ENCODE data around the gene NDUFS4.
"Not testable (repeated sequence)": the region's sequence is repeated elsewhere in the genome, so short reads cannot be mapped to it uniquely, and the experiment has no call there.

The NDUFS4 gene

GRCh38 chr5:53674121-53674520 lies 113.7 kb downstream of the NDUFS4 start:
- H3K4me3 ChIP-seq (ENCODE audit: low read depth, low read length) = no peak overlapping the region
- no peak for DNase-seq (ENCODE audit: low read depth)
- TF ChIP-seq CTCF (IDR thresholded peaks at IDR 0.05; ENCODE audit: low read depth, low read length, missing control alignments) = no peak

GRCh38 chr5:53677632-53678031 lies 117.2 kb downstream of the NDUFS4 start:
- no peak overlapping the region for H3K4me3 ChIP-seq (ENCODE audit: low read depth, low read length)
- TF ChIP-seq CTCF (IDR thresholded peaks at IDR 0.05; ENCODE audit: low read depth, low read length, missing control alignments) = no peak
- no peak for DNase-seq (ENCODE audit: low read depth)

GRCh38 chr5:53678981-53679660 lies 118.7 kb downstream of the NDUFS4 start:
- TF ChIP-seq CTCF (IDR thresholded peaks at IDR 0.05; ENCODE audit: low read depth, low read length, missing control alignments) = no peak
- H3K4me3 ChIP-seq (ENCODE audit: low read depth, low read length) = no peak overlapping the region
- DNase-seq (ENCODE audit: low read depth) = no peak

GRCh38 chr5:53681079-53681478 lies 120.6 kb downstream of the NDUFS4 start:
- DNase-seq (ENCODE audit: low read depth) = no peak
- no peak for TF ChIP-seq CTCF (IDR thresholded peaks at IDR 0.05; ENCODE audit: low read depth, low read length, missing control alignments)
- H3K4me3 ChIP-seq (ENCODE audit: low read depth, low read length) = no peak overlapping the region

- DNase-seq (ENCODE audit: low read depth) = no peak
- no peak for TF ChIP-seq CTCF (IDR thresholded peaks at IDR 0.05; ENCODE audit: low read depth, low read length, missing control alignments)
- no peak overlapping the region for H3K4me3 ChIP-seq (ENCODE audit: low read depth, low read length)
These were observed 130.6 kb downstream of the NDUFS4 start for GRCh38 chr5:53691014-53691413.

GRCh38 chr5:53694520-53695022 lies 134.1 kb downstream of the NDUFS4 start:
- DNase-seq (ENCODE audit: low read depth) = no peak
- no peak overlapping the region for H3K4me3 ChIP-seq (ENCODE audit: low read depth, low read length)
- TF ChIP-seq CTCF (IDR thresholded peaks at IDR 0.05; ENCODE audit: low read depth, low read length, missing control alignments) = no peak

- not testable (repeated sequence) for DNase-seq (ENCODE audit: low read depth); H3K4me3 ChIP-seq (ENCODE audit: low read depth, low read length)
These were observed 150.0 kb downstream of the NDUFS4 start for GRCh38 chr5:53710405-53710804.

All from GM12864 (cell line).